ENCODE data around the gene EYS. TPM values are rescaled to one million over a fixed set of nuclear protein-coding genes. Genes with fewer than 3 reads are reported as not detected.
A peak's percentile ranks its signal among the peaks of the same experiment; 100 is the strongest.

Gene EYS
- total and polyA plus RNA-seq, 2 of the 8 experiments (the other 6 are each of a cell fraction or from before 2014, with no cell fraction given), result 0.05 to 0.13 TPM

DNA sequence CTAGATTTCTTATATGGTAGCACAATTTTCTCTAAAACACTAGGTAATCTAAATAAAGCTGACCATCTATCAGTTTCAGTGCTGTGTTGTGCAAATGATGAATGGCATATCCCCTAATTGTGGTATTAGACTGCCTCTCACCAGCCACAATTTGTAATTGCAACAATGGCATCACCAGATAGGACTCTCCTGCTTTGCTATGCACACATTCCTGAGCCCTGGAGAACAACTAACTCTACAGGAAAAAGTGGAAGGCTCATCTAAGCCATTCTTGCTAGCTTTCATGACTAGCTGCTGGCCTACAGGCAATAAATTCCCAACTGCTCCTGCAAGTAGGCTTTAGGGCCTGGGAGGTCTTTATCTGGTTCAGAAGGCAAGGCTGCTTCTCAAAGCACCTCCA lies 974.1 kb downstream of the EYS start:
- Histone ChIP-seq H2BK12ac (ENCODE audit: low read depth, low read length) (no peak overlapping the region), H3K27ac (ENCODE audit: low read depth, low read length) (no peak overlapping the region), H2AFZ (ENCODE audit: low read length) (0 out of 2 replicates have a peak overlapping the region, but pooled peaks have one; percentile 54), H3K14ac (ENCODE audit: insufficient read length) (no peak overlapping the region), H3K18ac (ENCODE audit: extremely low read depth, low read length) (no peak overlapping the region), H3K23me2 (ENCODE audit: low read depth, low read length) (no peaks in the 10 kb centered on the region), H3K4me3 (ENCODE audit: extremely low read depth in 1 of 4, insufficient read depth in 2 of 4, low read depth in 3 of 4, low read length in 4 of 4) (no peak overlapping the region), H3K56ac (replicated peaks; ENCODE audit: insufficient read length, low read depth, low read length) (no peak overlapping the region), H3K27me3 (replicated peaks in 1 of 4; ENCODE audit: control insufficient read depth in 3 of 4, extremely low read depth in 1 of 4, insufficient read depth in 3 of 4, low read length in 3 of 4) (no peaks in the 10 kb centered on the region), H2AK5ac (ENCODE audit: low read depth, low read length) (no peak overlapping the region), H4K91ac (replicated peaks; ENCODE audit: insufficient read length, low read length) (no peak overlapping the region), H3K36me3 (ENCODE audit: control insufficient read depth in 2 of 4, insufficient read depth in 4 of 4, low read length in 3 of 4) (no peaks in the 10 kb centered on the region), H3K79me2 (ENCODE audit: control insufficient read depth in 1 of 2, insufficient read depth in 2 of 2, low read length in 2 of 2) (no peaks in the 10 kb centered on the region), H2BK15ac (ENCODE audit: low read length) (no peak overlapping the region), H2BK20ac (ENCODE audit: low read length) (no peak overlapping the region), H2BK5ac (ENCODE audit: low read depth, low read length) (no peak overlapping the region), H3K79me1 (ENCODE audit: low read depth, low read length) (no peaks in the 10 kb centered on the region), H3K9me3 (ENCODE audit: insufficient read depth in 2 of 2, low read depth in 1 of 2, low read length in 1 of 2) (no peaks in the 10 kb centered on the region), H3K4me2 (ENCODE audit: insufficient read depth in 1 of 2, low read depth in 2 of 2, low read length in 2 of 2) (no peak overlapping the region), H3K4me1 (replicated peaks in 1 of 4; ENCODE audit: control insufficient read depth in 3 of 4, insufficient read depth in 4 of 4, low read length in 3 of 4) (no peaks in the 10 kb centered on the region), H4K20me1 (replicated peaks in 1 of 2; ENCODE audit: control insufficient read depth in 1 of 2, insufficient read depth in 2 of 2, low read length in 2 of 2) (no peaks in the 10 kb centered on the region), H3K9ac (replicated peaks in 1 of 4; ENCODE audit: extremely low read depth in 1 of 4, low read depth in 3 of 4, low read length in 3 of 4) (no peak overlapping the region), H4K8ac (ENCODE audit: extremely low read depth, insufficient read depth, low read length) (no peak overlapping the region), H3K4ac (replicated peaks; ENCODE audit: insufficient read length, low read depth, low read length) (no peak overlapping the region), H4K5ac (ENCODE audit: insufficient read length, low read depth, low read length) (no peak overlapping the region), H2BK120ac (replicated peaks; ENCODE audit: low read depth, low read length) (no peak overlapping the region), H3K23ac (ENCODE audit: insufficient read length) (no peak overlapping the region)
- ChIA-PET CTCF (ENCODE audit: partially characterized antibody) (interaction anchor here (0.6 kb wide), 1 partner anchor 67 kb away, joined by 3 read pairs; no protein-coding TSS in a partner anchor), POLR2A (ENCODE audit: partially characterized antibody) (no interaction called here)
- DNase-seq (ENCODE audit: low read depth in 1 of 2, low spot score in 2 of 2), result no peak
- peak; percentile 77 for FAIRE-seq
- TF ChIP-seq HDAC6 (IDR thresholded peaks at IDR 0.05; ENCODE audit: low read depth, low read length), result no peak
- no peak for TF ChIP-seq RXRA (IDR thresholded peaks at IDR 0.05; ENCODE audit: insufficient read depth, low read depth, low read length)
- peak; percentile 64 to 65 for TF ChIP-seq RAD21 (IDR thresholded peaks at IDR 0.05 in 1 of 2, conservative IDR thresholded peaks at IDR 0.05 in 1 of 2; ENCODE audit: low read depth in 2 of 2, low read length in 2 of 2)
- TF ChIP-seq CTBP2 (IDR thresholded peaks at IDR 0.05; ENCODE audit: borderline replicate concordance, insufficient read depth, insufficient read length, low read length), result no peak
- no peak for TF ChIP-seq KDM4A (IDR thresholded peaks at IDR 0.05; ENCODE audit: low read depth, low read length, severe bottlenecking)
- TF ChIP-seq HDAC2 (IDR thresholded peaks at IDR 0.05; ENCODE audit: borderline replicate concordance in 1 of 2, low read depth in 2 of 2, low read length in 2 of 2), result no peak
- TF ChIP-seq CHD1 (IDR thresholded peaks at IDR 0.05; ENCODE audit: low read depth, low read length), result no peak
- TF ChIP-seq, protein P1, sequence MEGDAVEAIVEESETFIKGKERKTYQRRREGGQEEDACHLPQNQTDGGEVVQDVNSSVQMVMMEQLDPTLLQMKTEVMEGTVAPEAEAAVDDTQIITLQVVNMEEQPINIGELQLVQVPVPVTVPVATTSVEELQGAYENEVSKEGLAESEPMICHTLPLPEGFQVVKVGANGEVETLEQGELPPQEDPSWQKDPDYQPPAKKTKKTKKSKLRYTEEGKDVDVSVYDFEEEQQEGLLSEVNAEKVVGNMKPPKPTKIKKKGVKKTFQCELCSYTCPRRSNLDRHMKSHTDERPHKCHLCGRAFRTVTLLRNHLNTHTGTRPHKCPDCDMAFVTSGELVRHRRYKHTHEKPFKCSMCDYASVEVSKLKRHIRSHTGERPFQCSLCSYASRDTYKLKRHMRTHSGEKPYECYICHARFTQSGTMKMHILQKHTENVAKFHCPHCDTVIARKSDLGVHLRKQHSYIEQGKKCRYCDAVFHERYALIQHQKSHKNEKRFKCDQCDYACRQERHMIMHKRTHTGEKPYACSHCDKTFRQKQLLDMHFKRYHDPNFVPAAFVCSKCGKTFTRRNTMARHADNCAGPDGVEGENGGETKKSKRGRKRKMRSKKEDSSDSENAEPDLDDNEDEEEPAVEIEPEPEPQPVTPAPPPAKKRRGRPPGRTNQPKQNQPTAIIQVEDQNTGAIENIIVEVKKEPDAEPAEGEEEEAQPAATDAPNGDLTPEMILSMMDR (IDR thresholded peaks at IDR 0.05; ENCODE audit: control extremely low read depth in 1 of 3, insufficient read depth in 1 of 3, low read depth in 1 of 3, low read length in 3 of 3), result peak in 2 of 3 experiments; percentile 16 to 35; a peak in 2 of 4 replicates
- TF ChIP-seq EP300 (IDR thresholded peaks at IDR 0.05; ENCODE audit: borderline replicate concordance in 1 of 2, low read depth in 2 of 2, low read length in 2 of 2), result no peak
- TF ChIP-seq TEAD4 (IDR thresholded peaks at IDR 0.05; ENCODE audit: low read depth, low read length), result 0 out of 2 replicates have a peak, but pooled peaks have one; percentile 38
- no peak for TF ChIP-seq RBBP5 (IDR thresholded peaks at IDR 0.05; ENCODE audit: borderline replicate concordance, low read depth, low read length)

Data from H1 (cell line).